ENCODE measurements around the gene PRCC.

Gene PRCC

DNA sequence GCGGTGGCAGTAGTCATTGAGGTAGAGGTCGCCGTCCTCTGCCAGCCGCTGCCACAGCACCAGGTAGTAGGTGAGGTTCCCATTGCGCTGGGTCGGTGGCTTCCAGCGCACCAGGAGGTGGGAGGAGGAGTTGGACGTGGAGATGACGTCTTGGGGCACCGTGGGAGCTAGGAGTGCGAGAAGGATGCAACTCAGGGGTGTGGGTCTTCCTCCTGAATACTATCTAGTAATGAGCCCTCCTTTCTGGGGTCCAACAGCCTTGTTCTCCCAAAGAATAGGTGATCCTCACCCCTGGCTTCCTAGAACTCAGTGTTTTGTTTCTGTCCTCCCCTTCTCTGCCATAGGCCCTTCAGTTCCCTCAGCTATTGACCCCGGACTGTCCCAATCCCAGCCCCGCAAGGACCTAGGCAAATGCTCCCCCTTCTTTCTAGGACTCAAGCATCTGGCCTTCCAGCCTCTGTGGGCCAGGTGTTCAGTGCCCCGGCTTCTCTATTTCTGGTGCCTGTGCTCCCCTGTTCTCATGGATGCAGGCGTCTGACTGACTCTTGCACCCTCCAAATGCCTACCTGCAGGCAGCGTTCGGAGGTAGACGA is 78.7 kb downstream of the PRCC start:
- DNase-seq: no peak

- no peak for DNase-seq
Measured at GRCh38 chr1:156846643-156847042, 79.3 kb downstream of the PRCC start.

DNA sequence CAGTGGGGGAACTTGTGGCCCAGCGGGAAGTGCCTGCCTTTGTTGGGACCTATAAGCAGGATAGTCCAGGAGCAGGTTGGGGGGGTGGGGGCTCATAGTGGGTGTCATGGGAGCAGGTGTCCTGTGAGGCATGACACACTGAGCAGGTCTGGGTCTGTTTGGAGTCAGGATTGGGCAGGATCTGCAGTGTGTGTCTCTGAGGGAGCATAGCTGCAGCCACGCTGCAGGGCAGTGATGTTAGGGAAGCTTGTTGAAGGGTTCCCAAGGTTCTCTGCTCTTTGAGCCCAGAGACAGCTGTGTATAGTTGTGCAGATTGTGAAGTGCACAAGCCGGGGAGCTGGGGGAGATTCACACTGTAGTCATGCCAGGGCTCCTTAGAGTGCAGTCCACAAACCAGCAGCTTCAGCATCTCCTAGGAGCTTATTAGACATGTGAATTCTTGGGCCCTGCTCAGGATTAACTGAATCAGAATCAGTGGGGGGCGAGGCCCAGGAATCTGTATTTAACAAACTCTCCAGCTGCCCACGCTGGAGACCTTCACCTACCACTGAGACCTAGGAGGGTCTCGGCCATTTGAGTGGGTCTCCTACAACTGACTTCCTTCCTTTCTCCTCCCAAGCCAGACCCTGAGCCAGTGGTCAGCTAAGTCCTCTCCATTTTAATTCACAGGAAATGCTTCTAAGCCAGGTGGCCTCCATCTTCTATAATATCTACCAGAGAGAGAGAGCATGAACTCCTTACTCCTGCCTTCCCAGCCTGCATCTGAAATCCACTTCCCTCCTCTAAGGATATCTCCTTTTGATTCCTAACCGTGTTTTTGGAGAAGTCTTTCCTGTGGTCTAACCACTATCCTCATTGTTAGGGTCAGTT is 80.5 kb downstream of the PRCC start:
- no peak for DNase-seq

GRCh38 chr1:156848461-156849150 is 81.3 kb downstream of the PRCC start:
- no peak for DNase-seq

- DNase-seq: no peak
Measured at GRCh38 chr1:156849151-156849496, 81.8 kb downstream of the PRCC start.

Measured in DMS 273 treated with DMSO at 0.1 percent for 48 hours (cell line).